MCF 10A (cell line): ENCODE data around the gene MTFR1L. TPM values are rescaled to one million over a fixed set of nuclear protein-coding genes. Genes with fewer than 3 reads are reported as not detected.

Experiments used
- BruUV-seq: library from RNA; stranded (reverse); fragments of 400-500 nt; replicated peaks from 2 replicates; lab custom pipeline; 2021; lab: Mats Ljungman, UMichigan
- CTCF ChIA-PET: fragments of 300-600 bp; sonication (Branson Sonifier 250); formaldehyde crosslinking; extraction: SDS; loops from one replicate; lab custom pipeline; 2021; ENCODE audit warnings: antibody characterized with exemption, inconsistent platforms; lab: Yijun Ruan, JAX
- POLR2A ChIA-PET: fragments of 300-600, 350-650 bp; sonication (Branson Sonifier 250); formaldehyde crosslinking; extraction: SDS; loops from one replicate; lab custom pipeline; 2020; ENCODE audit warnings: antibody characterized with exemption, inconsistent platforms; lab: Yijun Ruan, JAX
- DNase-seq: peaks from one replicate; pipeline ENCODE4 v3.0.0-alpha.2; 2018; ENCODE audit not compliant: unreplicated experiment
- H3K27ac Mint-ChIP-seq: one replicate; pipeline ENCODE4 v1.8.0; 2022; ENCODE audit warnings: mild to moderate bottlenecking, low read depth, mixed read lengths; ENCODE audit not compliant: unreplicated experiment
- H3K27me3 Mint-ChIP-seq: one replicate; pipeline ENCODE4 v1.8.0; 2022; ENCODE audit warnings: mixed read lengths; ENCODE audit not compliant: insufficient read depth, unreplicated experiment
- H3K36me3 Mint-ChIP-seq: one replicate; pipeline ENCODE4 v1.8.0; 2022; ENCODE audit warnings: mild to moderate bottlenecking, moderate library complexity, mixed read lengths; ENCODE audit not compliant: insufficient read depth, unreplicated experiment
- H3K4me1 Mint-ChIP-seq: one replicate; pipeline ENCODE4 v1.8.0; 2022; ENCODE audit warnings: mixed read lengths; ENCODE audit not compliant: insufficient read depth, unreplicated experiment
- H3K4me3 Mint-ChIP-seq: one replicate; pipeline ENCODE4 v1.8.0; 2022; ENCODE audit warnings: mild to moderate bottlenecking, moderate library complexity, mixed read lengths; ENCODE audit not compliant: unreplicated experiment
- H3K9me3 Mint-ChIP-seq: one replicate; pipeline ENCODE4 v1.8.0; 2022; ENCODE audit warnings: mixed read lengths; ENCODE audit not compliant: unreplicated experiment
- intact Hi-C: fragments of 100-400 bp; cut with micrococcal nuclease; formaldehyde crosslinking; loops from 2 replicates; pipeline ENCODE4 v1.14.1; 2022
- total RNA-seq: library from RNA; stranded (reverse); gene quantifications from 2 replicates; pipeline ENCODE4 v1.2.3, GENCODE V29; 2022
- TF ChIP-seq, protein P1 (sequence below): fragments of 200-600 bp; IDR thresholded peaks from one replicate; pipeline ENCODE4 v1.8.0; 2022; ENCODE audit warnings: antibody characterized with exemption, mild to moderate bottlenecking; ENCODE audit not compliant: unreplicated experiment

MTFR1L gene
- total RNA-seq, 1 experiment from 2014 or later, result 39.3 TPM

DNA sequence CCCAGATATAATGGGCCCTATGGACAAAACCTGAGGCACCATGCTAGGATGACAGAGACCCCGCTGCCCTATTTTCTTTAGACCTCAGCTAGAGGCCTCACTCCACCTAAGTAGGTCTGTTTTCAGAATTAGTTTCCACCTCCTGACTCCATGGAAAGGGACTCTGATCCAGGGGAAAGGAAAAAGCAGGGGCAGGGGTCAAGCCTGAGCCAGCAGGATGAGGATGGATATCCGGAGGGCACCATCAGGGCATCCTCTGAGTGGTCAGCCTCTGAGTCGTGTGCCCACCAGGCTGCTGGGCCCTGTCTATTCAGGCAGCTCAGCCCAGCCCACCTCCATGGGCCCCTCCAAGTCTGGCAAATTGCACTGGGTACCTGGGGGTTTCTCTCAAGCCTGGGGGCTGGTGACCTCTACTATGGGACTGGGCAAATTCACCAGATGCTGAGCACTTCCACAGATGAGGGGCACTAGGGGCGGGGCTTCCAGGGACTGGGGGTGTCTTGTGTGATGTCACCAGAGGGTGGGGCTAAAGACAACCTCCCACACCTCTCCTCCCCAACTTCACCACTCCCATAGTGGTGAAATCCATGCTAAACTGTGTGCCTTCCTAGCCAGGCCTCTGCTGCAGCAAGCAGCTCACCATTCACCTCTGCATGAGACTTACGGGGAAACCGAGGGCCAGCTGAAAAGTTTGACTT is 50.3 kb downstream of the MTFR1L start:
- peaks cover 9% of the 10 kb centered on the region for H3K36me3 Mint-ChIP-seq
- H3K4me3 Mint-ChIP-seq, result no peak overlapping the region
- CTCF ChIA-PET, result interaction anchor here (0.7 to 1.2 kb wide), 3 partner anchors 8 to 25 kb away, joined by 3 to 4 read pairs (median 4); no protein-coding TSS in a partner anchor
- POLR2A ChIA-PET, result interaction anchor here (0.8 to 3.4 kb wide), 12 partner anchors 8 to 438 kb away, joined by 3 to 25 read pairs (median 5); partner anchors contain the start of genes MTFR1L and PAFAH2
- no TSS peak for BruUV-seq
- H3K27me3 Mint-ChIP-seq, result no peaks in the 10 kb centered on the region
- TF ChIP-seq, protein P1, sequence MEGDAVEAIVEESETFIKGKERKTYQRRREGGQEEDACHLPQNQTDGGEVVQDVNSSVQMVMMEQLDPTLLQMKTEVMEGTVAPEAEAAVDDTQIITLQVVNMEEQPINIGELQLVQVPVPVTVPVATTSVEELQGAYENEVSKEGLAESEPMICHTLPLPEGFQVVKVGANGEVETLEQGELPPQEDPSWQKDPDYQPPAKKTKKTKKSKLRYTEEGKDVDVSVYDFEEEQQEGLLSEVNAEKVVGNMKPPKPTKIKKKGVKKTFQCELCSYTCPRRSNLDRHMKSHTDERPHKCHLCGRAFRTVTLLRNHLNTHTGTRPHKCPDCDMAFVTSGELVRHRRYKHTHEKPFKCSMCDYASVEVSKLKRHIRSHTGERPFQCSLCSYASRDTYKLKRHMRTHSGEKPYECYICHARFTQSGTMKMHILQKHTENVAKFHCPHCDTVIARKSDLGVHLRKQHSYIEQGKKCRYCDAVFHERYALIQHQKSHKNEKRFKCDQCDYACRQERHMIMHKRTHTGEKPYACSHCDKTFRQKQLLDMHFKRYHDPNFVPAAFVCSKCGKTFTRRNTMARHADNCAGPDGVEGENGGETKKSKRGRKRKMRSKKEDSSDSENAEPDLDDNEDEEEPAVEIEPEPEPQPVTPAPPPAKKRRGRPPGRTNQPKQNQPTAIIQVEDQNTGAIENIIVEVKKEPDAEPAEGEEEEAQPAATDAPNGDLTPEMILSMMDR, result no peak
- H3K9me3 Mint-ChIP-seq, result no peaks in the 10 kb centered on the region
- no peak for DNase-seq
- peaks cover 14% of the 10 kb centered on the region for H3K4me1 Mint-ChIP-seq
- H3K27ac Mint-ChIP-seq, result no peak overlapping the region
- intact Hi-C loops, result loop anchor here (5.0 kb wide), 1 partner anchor 48 kb away; no protein-coding TSS in a partner anchor

DNA sequence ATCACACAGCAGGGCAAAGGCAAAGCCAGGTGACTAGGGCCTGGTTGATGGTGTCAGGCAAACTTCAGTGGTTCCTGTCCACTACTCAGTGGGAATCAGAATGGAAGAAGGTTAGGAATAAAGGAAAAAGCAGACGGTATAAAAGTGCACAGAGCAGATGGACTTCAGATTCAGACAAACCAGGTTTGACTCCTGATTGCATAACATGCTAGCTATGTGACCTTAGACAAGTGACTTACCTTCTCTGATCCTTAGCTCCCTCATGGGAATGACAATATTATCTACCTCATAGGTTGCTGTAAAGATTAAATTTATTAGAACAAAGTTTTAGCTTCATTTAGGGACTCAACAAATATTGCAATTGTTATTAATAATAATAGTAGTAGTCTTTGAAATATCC is 50.9 kb downstream of the MTFR1L start:
- ChIA-PET CTCF (interaction anchor here (0.6 to 1.2 kb wide), 4 partner anchors 8 to 188 kb away, joined by 3 to 4 read pairs (median 4); no protein-coding TSS in a partner anchor), POLR2A (interaction anchor here (0.8 to 3.4 kb wide), 12 partner anchors 9 to 439 kb away, joined by 3 to 25 read pairs (median 6); partner anchors contain the start of genes MTFR1L and PAFAH2)
- Mint-ChIP-seq H3K4me1 (peaks cover 15% of the 10 kb centered on the region), H3K36me3 (peaks cover 9% of the 10 kb centered on the region), H3K27ac (no peak overlapping the region), H3K4me3 (no peak overlapping the region), H3K27me3 (no peaks in the 10 kb centered on the region), H3K9me3 (no peaks in the 10 kb centered on the region)
- no TSS peak for BruUV-seq
- no peak for DNase-seq
- TF ChIP-seq, protein P1, result no peak
- intact Hi-C loops, result loop anchor here (5.0 kb wide), 1 partner anchor 48 kb away; no protein-coding TSS in a partner anchor

DNA sequence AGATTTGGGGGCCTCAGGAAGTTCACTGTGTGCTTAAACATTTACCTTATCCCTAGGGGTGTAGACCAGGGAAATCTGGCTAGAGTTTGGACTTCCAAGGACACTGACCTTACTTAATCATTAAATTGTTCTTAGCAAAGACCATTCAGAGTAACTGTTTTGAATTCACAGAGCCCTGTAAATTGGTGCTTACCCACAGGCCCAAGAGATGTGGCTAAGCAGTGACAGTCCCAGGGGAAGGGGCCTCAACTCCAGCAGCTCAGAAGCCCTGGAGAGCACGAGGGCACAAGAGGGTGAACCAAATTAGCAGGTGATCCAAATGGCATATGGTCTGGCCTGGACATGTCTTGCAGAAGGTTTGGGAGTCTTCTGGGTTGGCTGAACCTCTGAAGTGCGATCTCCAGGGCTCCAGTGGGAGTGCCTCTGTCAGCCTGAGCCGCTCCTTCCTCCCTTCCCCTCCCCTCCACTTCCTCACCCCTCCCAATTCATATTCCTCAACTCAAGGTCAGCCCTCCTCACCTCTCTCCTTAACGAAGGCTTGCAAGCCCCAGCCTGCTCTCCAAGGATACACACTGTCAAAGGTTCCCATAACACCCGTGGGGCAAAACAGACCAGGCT is 51.4 kb downstream of the MTFR1L start:
- BruUV-seq, result no TSS peak
- peak; percentile 79 for DNase-seq
- peaks cover 9% of the 10 kb centered on the region for H3K36me3 Mint-ChIP-seq
- no peaks in the 10 kb centered on the region for H3K9me3 Mint-ChIP-seq
- H3K27me3 Mint-ChIP-seq, result no peaks in the 10 kb centered on the region
- H3K27ac Mint-ChIP-seq, result peak overlapping the region; percentile 84
- POLR2A ChIA-PET, result interaction anchor here (0.8 to 3.4 kb wide), 14 partner anchors 9 to 256 kb away, joined by 3 to 25 read pairs (median 5); partner anchors contain the start of genes MTFR1L and PAFAH2
- peak overlapping the region; percentile 38 for H3K4me3 Mint-ChIP-seq
- TF ChIP-seq, protein P1, result no peak
- CTCF ChIA-PET, result interaction anchor here (0.6 to 2.1 kb wide), 4 partner anchors 9 to 189 kb away, joined by 4 to 5 read pairs (median 4); no protein-coding TSS in a partner anchor
- H3K4me1 Mint-ChIP-seq, result peaks cover 15% of the 10 kb centered on the region
- intact Hi-C loops, result loop anchor here (5.0 kb wide), 1 partner anchor 49 kb away; no protein-coding TSS in a partner anchor
